ENCODE data around the gene ACTL6B.
"Not testable (repeated sequence)": the region's sequence is repeated elsewhere in the genome, so short reads cannot be mapped to it uniquely, and the experiment has no call there.

ACTL6B gene

GRCh38 chr7:100671353-100672327 is 15.4 kb upstream of the ACTL6B start:
- in situ Hi-C loops (cut with HindIII; ENCODE audit: low sequenced_read_pairs) = no loop called here

DNA sequence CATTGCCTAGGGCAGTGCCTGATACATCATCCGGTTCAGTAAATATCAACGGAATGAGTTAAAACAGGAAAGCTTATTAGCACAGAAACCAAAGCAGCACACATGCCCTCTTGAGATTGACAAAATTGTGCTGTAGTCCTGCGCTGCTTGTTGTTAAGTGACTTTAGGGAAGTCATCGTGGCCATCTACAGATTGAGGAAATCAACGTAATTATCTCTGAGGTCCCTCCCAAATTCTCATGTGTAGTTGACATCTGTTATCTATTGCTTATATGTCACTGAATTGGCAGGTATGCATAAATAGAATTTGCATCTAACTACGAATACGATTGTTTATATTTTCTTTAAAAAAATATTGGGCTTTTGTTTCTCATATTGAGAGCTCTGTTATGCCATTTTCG is 13.8 kb upstream of the ACTL6B start:
- in situ Hi-C loops (cut with HindIII; ENCODE audit: low sequenced_read_pairs) = no loop called here

GRCh38 chr7:100669106-100669505 is 12.9 kb upstream of the ACTL6B start:
- in situ Hi-C loops (cut with HindIII; ENCODE audit: low sequenced_read_pairs) = not testable (repeated sequence)

DNA sequence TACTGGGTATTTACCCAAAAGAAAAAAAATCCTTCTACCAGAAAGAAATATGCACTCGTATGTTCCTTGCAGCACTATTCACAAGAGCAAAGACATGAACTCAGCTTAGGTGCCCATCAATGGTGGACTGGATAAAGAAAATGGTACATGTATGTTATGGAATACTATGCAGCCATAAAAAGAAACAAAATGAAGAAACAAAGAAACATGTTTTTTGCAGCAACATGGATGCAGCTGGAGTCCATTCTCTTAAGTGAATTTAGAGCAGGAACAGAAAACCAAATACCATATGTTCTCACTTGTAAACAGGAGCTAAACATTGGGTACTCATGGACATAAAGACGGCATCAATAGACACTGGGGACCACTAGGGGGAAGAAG is 11.8 kb upstream of the ACTL6B start:
- in situ Hi-C loops (cut with HindIII; ENCODE audit: low sequenced_read_pairs) = no loop called here

DNA sequence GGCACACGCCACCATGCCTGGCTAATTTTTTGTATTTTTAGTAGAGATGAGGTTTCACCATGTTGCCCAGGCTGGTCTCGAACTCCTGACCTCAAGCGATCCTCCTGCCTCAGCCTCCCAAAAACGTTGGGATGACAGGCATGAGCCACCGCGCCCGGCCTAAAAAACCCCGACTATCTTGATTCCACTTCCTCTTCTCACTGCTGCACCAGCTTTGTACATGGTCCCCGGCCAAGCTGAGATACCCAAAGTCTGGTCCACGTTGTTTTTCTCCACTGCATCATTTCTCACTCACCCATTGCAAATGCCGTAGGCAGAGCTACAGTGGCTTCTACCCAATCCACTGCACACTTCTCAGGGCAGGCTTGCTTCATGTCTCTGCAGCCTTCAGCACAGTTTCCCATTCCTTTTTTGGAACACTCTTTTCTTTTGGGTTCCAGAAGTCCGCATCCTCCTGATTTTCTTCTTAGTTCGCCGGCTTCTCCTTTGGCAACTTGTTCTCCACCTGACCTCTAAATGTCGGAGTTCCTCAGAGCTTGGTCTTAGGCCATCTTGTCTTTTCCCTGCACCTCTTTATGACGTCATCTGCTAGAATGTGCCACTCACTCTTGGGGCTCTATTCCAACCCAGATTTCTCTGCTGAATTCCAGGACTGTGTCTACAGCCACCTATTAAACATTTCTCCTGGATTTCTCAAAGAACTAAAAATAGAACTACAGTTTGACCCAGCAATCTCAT is 11.3 kb upstream of the ACTL6B start:
- in situ Hi-C loops (cut with HindIII; ENCODE audit: low sequenced_read_pairs) = no loop called here

DNA sequence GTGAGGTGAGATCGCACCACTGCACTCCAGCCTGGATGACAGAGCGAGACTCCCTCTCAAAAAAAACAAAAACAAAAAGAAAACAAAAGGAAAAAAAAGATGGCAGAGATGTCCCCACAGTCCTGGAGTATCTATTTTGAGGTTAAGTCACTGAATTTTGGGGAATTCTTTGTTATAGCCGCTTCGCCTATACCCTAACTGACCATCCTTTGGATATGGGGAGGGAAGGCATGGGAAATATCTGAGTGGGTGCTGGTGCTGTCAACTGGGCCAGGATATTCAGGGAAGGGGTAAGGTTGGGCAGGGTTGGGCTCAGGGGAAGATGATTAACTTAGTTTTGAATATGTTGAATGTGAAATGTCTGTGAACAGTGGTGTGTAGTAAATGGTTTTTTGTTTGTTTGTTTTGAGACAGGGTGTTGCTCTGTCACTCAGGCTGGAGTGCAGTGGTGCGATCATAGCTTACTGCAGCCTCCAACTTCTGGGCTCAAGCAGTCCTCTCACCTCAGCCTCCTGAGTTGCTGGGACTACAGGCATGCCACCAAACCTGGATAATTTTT is 9.0 kb upstream of the ACTL6B start:
- in situ Hi-C loops (cut with HindIII; ENCODE audit: low sequenced_read_pairs) = no loop called here

GRCh38 chr7:100662194-100662776 is 6.0 kb upstream of the ACTL6B start:
- in situ Hi-C loops (cut with HindIII; ENCODE audit: low sequenced_read_pairs) = not testable (repeated sequence)

GRCh38 chr7:100654908-100655831 is 1.1 kb downstream of the ACTL6B start:
- in situ Hi-C loops (cut with HindIII; ENCODE audit: low sequenced_read_pairs) = no loop called here

DNA sequence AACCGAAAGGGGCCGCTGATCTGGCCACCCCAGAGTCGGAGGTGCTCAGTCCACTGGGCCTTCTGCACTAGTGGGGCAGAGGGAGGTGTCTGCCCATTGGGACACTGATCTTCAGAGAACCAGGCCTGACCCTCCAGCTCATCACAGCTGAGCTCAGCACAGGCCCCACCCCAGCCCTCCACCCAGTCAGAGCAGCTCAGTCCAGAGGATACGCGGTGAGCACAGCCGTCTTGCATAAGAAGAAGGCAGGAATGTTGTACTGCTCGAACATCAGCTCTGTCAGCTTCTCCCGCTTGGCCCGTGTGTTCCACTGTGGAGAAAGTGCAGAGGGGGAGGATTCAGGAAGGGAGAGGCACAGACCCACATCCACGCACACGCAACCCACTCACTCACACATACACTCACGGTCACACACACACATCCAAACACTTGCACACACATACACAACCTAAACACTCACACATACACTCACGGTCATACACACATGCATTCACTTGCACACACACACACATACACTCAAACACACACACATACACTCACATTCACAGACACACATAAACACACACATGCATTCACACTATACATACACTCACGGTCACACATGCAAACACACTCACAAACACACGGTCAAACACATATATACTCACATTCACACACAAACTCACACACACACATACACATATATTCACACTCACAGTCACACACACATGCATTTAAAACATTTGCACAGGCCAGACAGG is 6.3 kb downstream of the ACTL6B start:
- in situ Hi-C loops (cut with HindIII; ENCODE audit: low sequenced_read_pairs) = no loop called here

DNA sequence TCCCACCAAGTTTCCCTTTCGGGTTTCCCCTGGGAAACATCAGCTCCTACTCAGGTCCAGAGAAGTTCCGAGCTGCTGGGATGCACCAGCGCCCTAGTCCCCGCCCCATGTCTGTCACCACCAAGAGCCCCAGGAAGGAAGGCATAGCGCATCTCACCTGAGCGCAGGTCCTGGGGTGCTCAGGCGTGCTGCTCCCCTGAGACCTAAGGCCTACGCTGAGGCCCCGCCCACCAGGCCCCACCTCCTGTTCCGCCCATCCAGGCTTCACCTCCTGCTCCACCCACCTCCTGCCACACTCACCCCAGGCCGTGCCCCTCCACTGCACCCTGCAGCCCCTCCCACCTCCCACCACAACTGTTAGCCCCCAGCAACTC is 13.7 kb downstream of the ACTL6B start:
- in situ Hi-C loops (cut with HindIII; ENCODE audit: low sequenced_read_pairs) = no loop called here

GRCh38 chr7:100641860-100642533 is 14.3 kb downstream of the ACTL6B start:
- in situ Hi-C loops (cut with HindIII; ENCODE audit: low sequenced_read_pairs) = no loop called here

GRCh38 chr7:100641463-100641859 is 14.8 kb downstream of the ACTL6B start, which contains the start of gene TFR2:
Gene TFR2 (minus strand): TSS chr7:100641552. CDS start chr7:100641509, 43 bp downstream.
- in situ Hi-C loops (cut with HindIII; ENCODE audit: low sequenced_read_pairs) = no loop called here

DNA sequence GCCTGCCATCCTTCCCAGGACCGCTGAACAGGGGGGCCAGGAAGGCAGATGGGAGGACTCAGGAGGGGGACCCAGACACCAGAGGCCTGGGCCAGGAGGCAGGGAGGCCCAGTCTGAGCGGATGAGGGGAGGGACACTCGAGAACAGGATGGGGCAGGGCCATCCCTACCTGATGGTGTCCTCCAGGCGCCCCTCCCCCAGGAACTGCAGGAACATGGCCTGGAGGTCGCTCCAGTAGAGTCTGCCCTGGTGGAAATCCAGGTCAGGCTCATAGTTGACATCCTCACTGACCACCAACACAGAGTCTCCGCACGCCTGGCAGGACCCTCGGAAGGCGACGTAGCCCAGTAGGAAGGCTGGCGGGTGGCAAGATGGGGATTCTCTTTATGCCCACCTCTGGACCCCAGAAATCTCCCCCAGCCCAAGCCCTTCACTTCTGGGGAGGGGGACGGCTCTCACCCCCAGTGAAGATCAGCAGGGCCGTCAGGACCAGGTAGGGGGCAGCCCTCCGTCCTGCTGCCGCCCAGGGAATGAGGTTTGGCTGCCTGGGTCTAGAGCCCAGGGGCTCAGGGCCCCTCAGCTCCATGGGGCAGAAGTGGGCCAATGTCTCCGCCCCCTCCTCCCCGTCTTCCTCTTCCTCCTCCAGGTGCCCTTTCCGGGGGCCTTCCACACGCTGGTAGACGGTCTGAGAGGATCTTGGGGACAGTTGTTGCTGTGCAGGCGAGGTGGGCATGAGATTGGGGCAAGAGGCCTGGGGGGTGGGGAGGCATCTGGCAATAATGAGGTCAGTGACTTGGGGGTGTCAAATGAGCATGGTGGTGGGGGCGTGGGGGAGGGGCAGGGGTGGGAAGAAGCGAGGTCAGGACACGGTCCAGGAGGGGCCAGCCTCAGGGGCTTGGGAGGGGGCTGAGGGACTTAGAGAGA is 15.5 kb downstream of the ACTL6B start:
- in situ Hi-C loops (cut with HindIII; ENCODE audit: low sequenced_read_pairs) = no loop called here

GRCh38 chr7:100639995-100640516 is 16.2 kb downstream of the ACTL6B start:
- in situ Hi-C loops (cut with HindIII; ENCODE audit: low sequenced_read_pairs) = no loop called here

DNA sequence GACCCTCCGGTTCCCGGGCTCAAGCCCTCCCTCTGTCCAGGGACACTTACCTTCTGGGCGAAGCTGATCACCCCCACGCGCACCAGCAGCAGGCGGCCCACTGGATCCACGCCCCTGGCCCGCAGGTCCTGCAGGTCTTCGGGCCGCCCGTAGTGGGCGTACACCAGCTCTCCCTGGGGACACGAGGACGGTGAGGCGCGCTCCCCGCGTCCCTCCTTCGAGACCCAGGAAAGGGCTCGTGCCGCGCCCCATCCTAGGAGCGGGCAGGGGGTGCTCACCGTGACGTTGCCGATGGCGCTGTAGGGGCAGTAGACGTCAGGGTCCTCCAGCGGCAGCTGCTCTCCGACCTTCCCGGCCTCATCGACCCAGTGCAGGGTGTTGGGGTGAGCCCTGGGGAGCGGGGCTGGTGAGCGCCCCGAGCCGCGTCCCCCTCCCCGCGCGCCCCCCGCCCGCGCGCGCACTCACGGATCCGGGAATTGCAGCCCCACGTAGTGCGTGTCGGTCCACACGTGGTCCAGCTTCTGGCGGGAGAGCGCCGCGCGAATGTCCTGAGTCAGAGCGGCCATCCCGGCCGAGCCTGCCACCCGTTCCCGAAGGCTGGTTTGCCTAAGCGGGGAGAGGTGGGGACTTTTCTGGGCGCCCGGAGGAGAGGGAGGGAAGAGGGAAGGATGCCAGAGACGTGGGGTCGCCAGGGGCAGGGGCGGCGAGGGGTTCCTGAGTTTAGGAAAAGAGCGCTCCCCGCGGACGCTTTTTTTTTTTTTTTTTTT is 23.1 kb downstream of the ACTL6B start:
- in situ Hi-C loops (cut with HindIII; ENCODE audit: low sequenced_read_pairs) = no loop called here

DNA sequence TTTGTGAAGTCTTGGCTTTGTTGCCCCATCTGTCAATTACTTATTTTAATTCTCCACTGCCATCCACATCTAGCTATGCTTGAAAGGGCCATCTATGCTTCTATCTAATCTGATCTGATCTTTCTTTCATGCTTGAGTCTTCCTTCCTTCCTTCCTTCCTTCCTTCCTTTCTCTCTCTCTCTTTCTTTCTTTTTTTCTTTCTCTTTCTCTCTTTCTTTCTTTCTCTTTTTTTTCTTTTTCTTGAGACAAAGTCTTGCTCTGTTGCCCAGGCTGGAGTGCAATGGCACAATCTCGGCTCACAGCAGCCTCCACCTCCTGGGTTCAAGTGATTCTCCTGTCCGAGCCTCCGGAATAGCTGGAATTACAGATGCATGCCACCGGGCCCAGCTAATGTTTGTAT is 26.2 kb downstream of the ACTL6B start:
- in situ Hi-C loops (cut with HindIII; ENCODE audit: low sequenced_read_pairs) = no loop called here
